ENCODE measurements around the gene PLPPR1.
"Not testable (repeated sequence)": the region's sequence is repeated elsewhere in the genome, so short reads cannot be mapped to it uniquely, and the experiment has no call there.

PLPPR1 gene

DNA sequence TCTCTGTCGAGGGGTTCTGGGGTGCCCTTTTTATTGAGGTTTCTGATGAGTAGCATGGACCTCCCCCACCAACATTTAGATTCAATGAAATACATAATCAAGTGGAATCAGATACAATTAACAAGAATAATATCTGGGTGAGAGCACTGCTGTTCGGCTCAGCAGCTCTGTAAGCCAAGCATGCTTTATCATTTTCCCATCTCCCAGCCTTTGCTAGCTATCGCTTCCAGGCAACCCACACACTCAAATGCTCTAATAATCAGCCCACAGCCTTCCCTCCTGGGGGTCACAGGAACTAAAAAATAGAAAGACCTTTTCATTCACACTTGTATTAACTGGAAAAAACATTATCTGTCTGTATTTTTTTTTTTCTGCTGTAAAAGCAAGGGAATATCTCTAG lies 8.9 kb downstream of the PLPPR1 start:
- no peak for DNase-seq
- in situ Hi-C loops (cut with HindIII; ENCODE audit: low pct_ligation_motif_present, low pct_unique_long_range_greater_than_20kb, low sequenced_read_pairs), result no loop called here

GRCh38 chr9:101038488-101038887 lies 10.0 kb downstream of the PLPPR1 start:
- DNase-seq, result no peak
- in situ Hi-C loops (cut with HindIII; ENCODE audit: low pct_ligation_motif_present, low pct_unique_long_range_greater_than_20kb, low sequenced_read_pairs), result no loop called here

GRCh38 chr9:101039581-101039980 lies 11.1 kb downstream of the PLPPR1 start:
- in situ Hi-C loops (cut with HindIII; ENCODE audit: low pct_ligation_motif_present, low pct_unique_long_range_greater_than_20kb, low sequenced_read_pairs); DNase-seq: not testable (repeated sequence)

- in situ Hi-C loops (cut with HindIII; ENCODE audit: low pct_ligation_motif_present, low pct_unique_long_range_greater_than_20kb, low sequenced_read_pairs), result no loop called here
- no peak for DNase-seq
These were observed 19.4 kb downstream of the PLPPR1 start for GRCh38 chr9:101047848-101048397.

- no peak for DNase-seq
- in situ Hi-C loops (cut with HindIII; ENCODE audit: low pct_ligation_motif_present, low pct_unique_long_range_greater_than_20kb, low sequenced_read_pairs), result no loop called here
These were observed 22.1 kb downstream of the PLPPR1 start for GRCh38 chr9:101050650-101051049.

DNA sequence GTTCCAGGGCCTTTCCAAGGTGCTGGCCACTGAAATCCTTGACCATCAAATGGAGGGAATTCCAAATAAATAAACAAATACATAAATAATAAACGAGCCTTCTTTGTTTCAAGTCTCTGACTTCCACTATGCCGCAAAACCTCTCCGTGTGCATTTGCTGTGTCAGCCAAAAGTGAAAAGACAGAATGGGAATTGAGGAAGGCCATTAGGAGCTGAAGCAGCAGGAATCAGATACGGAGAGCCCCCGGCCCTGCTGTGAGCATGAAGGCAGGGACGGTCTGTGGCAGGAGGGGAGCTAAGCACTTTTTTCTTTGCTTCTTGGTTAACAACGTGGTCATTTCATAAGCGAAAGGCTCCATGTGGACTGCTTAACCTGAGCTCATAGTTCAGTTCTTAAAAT lies 26.1 kb downstream of the PLPPR1 start:
- in situ Hi-C loops (cut with HindIII; ENCODE audit: low pct_ligation_motif_present, low pct_unique_long_range_greater_than_20kb, low sequenced_read_pairs), result no loop called here
- no peak for DNase-seq

DNA sequence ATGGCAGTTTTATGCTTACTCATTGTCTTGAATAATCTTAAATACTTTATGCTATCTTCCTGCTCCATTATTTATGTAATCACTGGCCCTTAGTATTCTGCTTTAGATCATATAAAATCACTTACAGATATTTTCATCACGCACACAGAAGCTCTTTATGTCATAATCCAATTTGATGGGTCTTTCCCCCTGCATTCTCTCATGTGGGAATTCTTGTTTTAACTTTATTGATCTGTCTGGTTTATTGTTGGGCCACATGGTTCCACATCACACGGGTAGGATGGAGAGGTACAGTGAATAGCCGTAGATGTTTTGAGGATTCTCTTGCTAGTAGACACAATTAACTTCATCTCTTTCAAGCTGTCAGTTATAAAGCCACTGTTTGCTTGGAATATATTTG lies 27.0 kb downstream of the PLPPR1 start:
- in situ Hi-C loops (cut with HindIII; ENCODE audit: low pct_ligation_motif_present, low pct_unique_long_range_greater_than_20kb, low sequenced_read_pairs), result no loop called here
- no peak for DNase-seq

GRCh38 chr9:101062686-101063085 lies 34.2 kb downstream of the PLPPR1 start:
- in situ Hi-C loops (cut with HindIII; ENCODE audit: low pct_ligation_motif_present, low pct_unique_long_range_greater_than_20kb, low sequenced_read_pairs), result no loop called here
- no peak for DNase-seq

- in situ Hi-C loops (cut with HindIII; ENCODE audit: low pct_ligation_motif_present, low pct_unique_long_range_greater_than_20kb, low sequenced_read_pairs), result no loop called here
These were observed 34.7 kb downstream of the PLPPR1 start for GRCh38 chr9:101063192-101063591.

GRCh38 chr9:101064206-101064605 lies 35.7 kb downstream of the PLPPR1 start:
- in situ Hi-C loops (cut with HindIII; ENCODE audit: low pct_ligation_motif_present, low pct_unique_long_range_greater_than_20kb, low sequenced_read_pairs), result no loop called here
- DNase-seq, result no peak

More at GRCh38 chr9:101063192-101063591, 34.7 kb downstream of the PLPPR1 start:
- no peak for DNase-seq

- in situ Hi-C loops (cut with HindIII; ENCODE audit: low pct_ligation_motif_present, low pct_unique_long_range_greater_than_20kb, low sequenced_read_pairs), result no loop called here
- DNase-seq, result no peak
These were observed 37.4 kb downstream of the PLPPR1 start for GRCh38 chr9:101065930-101066329.

DNA sequence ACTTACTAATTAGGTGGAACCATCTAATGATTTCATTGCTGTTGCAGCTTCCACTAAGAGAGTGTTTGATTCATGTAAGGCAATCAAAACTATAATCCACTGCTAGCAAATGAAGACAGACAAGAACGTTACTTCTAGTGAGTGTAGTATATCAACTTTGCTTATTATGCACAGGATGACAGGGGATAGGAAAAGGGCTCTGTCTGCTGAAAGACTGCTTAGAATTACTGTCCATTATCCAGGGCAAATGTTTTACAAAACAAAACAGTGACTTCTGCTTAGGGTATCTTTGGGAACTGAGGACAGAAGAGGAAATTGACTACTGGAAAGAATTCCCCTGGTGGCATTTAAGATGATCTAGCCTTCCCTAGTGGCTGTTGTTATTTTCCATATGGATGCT lies 40.2 kb downstream of the PLPPR1 start:
- no peak for DNase-seq

DNA sequence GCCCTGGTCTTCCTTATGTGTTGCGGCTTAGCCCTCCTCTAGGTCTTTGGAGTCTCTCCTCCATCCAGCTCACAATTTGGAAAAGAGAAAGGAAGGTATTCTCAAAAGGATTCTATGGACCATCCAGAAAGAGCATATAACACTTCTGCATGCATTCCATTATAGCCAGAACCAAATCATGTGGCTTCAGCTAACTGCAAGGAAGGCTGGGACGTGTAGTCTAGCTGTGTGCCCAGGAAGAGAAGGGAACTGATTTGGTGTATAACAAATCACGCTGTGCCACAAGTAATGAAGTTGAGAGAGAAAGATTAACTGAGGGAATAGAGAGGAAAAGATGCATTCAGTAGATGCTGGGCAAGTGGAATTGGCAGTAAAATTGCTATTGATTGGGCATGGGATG lies 43.7 kb downstream of the PLPPR1 start:
- DNase-seq, result no peak
- in situ Hi-C loops (cut with HindIII; ENCODE audit: low pct_ligation_motif_present, low pct_unique_long_range_greater_than_20kb, low sequenced_read_pairs), result no loop called here

More for the DNA sequence above, 40.2 kb downstream of the PLPPR1 start:
- in situ Hi-C loops (cut with HindIII; ENCODE audit: low pct_ligation_motif_present, low pct_unique_long_range_greater_than_20kb, low sequenced_read_pairs), result no loop called here

DNA sequence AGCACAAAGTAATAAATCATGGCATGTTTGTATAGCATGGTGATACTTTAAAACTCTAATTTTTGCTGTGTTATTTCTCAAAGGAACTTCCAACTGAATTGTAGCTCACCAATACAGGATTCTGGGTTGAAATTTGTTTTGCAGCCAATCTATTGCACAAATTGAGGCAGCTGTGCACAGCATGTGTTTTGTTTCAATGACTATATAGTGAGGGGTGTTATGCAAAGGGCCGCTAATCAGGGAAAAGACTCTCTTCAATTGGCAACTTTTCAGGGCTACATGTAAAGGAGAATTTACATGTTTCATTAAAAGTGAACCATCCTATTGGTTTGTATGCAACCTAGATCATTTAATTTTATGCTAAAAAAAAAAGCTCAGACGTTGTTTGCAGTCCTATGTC lies 44.6 kb downstream of the PLPPR1 start:
- in situ Hi-C loops (cut with HindIII; ENCODE audit: low pct_ligation_motif_present, low pct_unique_long_range_greater_than_20kb, low sequenced_read_pairs), result no loop called here
- DNase-seq, result no peak

- in situ Hi-C loops (cut with HindIII; ENCODE audit: low pct_ligation_motif_present, low pct_unique_long_range_greater_than_20kb, low sequenced_read_pairs), result no loop called here
- DNase-seq, result no peak
These were observed 53.1 kb downstream of the PLPPR1 start for GRCh38 chr9:101081641-101082040.

GRCh38 chr9:101083448-101084202 lies 55.1 kb downstream of the PLPPR1 start:
- in situ Hi-C loops (cut with HindIII; ENCODE audit: low pct_ligation_motif_present, low pct_unique_long_range_greater_than_20kb, low sequenced_read_pairs), result no loop called here
- no peak for DNase-seq

- in situ Hi-C loops (cut with HindIII; ENCODE audit: low pct_ligation_motif_present, low pct_unique_long_range_greater_than_20kb, low sequenced_read_pairs), result no loop called here
- no peak for DNase-seq
These were observed 58.9 kb downstream of the PLPPR1 start for GRCh38 chr9:101087426-101087825.

DNA sequence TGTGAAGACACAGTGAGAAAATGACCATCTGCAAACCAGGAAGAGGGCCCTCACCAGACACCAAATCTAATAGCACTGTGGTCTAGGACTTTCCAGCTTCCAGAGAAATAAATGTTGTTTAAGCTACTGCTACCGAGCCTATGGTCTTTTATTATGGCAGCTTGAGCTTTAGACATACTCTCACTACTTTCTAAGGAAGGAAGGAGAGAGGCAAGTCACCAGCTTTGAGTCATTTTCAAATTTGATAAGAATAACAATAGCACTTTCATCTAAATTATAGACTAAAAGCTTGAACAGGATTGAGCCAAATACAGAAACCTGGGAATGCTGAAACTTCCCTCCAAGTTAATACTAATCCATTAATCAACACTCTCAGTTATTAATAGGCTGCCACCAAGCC lies 64.4 kb downstream of the PLPPR1 start:
- in situ Hi-C loops (cut with HindIII; ENCODE audit: low pct_ligation_motif_present, low pct_unique_long_range_greater_than_20kb, low sequenced_read_pairs), result no loop called here
- DNase-seq, result no peak

GRCh38 chr9:101093620-101094019 lies 65.1 kb downstream of the PLPPR1 start:
- in situ Hi-C loops (cut with HindIII; ENCODE audit: low pct_ligation_motif_present, low pct_unique_long_range_greater_than_20kb, low sequenced_read_pairs), result no loop called here
- peak; percentile 65 for DNase-seq

GRCh38 chr9:101094686-101095085 lies 66.2 kb downstream of the PLPPR1 start:
- in situ Hi-C loops (cut with HindIII; ENCODE audit: low pct_ligation_motif_present, low pct_unique_long_range_greater_than_20kb, low sequenced_read_pairs), result no loop called here
- DNase-seq, result no peak

Data from ACHN (cell line).